Stimulated activated CD8-positive, alpha-beta memory T cell treated with anti-CD3 and anti-CD28 coated beads, Interleukin-7, amount 100 ng/mL, for 1 hour (primary cell): Measurements from ENCODE around the gene SLC38A6.
"Not testable (repeated sequence)": the region's sequence is repeated elsewhere in the genome, so short reads cannot be mapped to it uniquely, and the experiment has no call there.

Experiments
- DNase-seq, 2 donors: peaks; one replicate each; pipeline ENCODE4 v3.0.0-alpha.2; 2020; ENCODE audit warnings: low read depth in 2 of 2

SLC38A6 gene

GRCh38 chr14:61051051-61051450 lies 70.0 kb downstream of the SLC38A6 start:
- DNase-seq: no peak

GRCh38 chr14:61051621-61052020 lies 70.6 kb downstream of the SLC38A6 start:
- no peak for DNase-seq

GRCh38 chr14:61063461-61063860 lies 82.4 kb downstream of the SLC38A6 start:
- no peak for DNase-seq

- no peak for DNase-seq
These were observed 83.2 kb downstream of the SLC38A6 start for GRCh38 chr14:61064210-61064609.

- no peak for DNase-seq
These were observed 83.8 kb downstream of the SLC38A6 start for GRCh38 chr14:61064856-61065255.

- no peak for DNase-seq
These were observed 84.6 kb downstream of the SLC38A6 start for GRCh38 chr14:61065656-61066055.

- not testable (repeated sequence) for DNase-seq
These were observed 91.4 kb downstream of the SLC38A6 start for GRCh38 chr14:61072442-61072841.

- no peak for DNase-seq
These were observed 93.8 kb downstream of the SLC38A6 start for GRCh38 chr14:61074852-61075251.

- DNase-seq: no peak
These were observed 95.5 kb downstream of the SLC38A6 start for GRCh38 chr14:61076556-61076955.

- DNase-seq: no peak
These were observed 96.4 kb downstream of the SLC38A6 start for GRCh38 chr14:61077437-61077836.

- no peak for DNase-seq
These were observed 97.1 kb downstream of the SLC38A6 start for GRCh38 chr14:61077951-61078720.

- DNase-seq: no peak
These were observed 99.6 kb downstream of the SLC38A6 start for GRCh38 chr14:61080591-61081010.

- DNase-seq: no peak
These were observed 107.0 kb downstream of the SLC38A6 start for GRCh38 chr14:61088081-61088480.

- no peak for DNase-seq
These were observed 108.2 kb downstream of the SLC38A6 start for GRCh38 chr14:61089126-61089750.

GRCh38 chr14:61090432-61091216 lies 109.6 kb downstream of the SLC38A6 start:
- no peak for DNase-seq

GRCh38 chr14:61091657-61092273 lies 110.7 kb downstream of the SLC38A6 start:
- no peak for DNase-seq

- not testable (repeated sequence) for DNase-seq
These were observed 117.1 kb downstream of the SLC38A6 start for GRCh38 chr14:61098096-61098495.

- no peak for DNase-seq
These were observed 117.7 kb downstream of the SLC38A6 start for GRCh38 chr14:61098721-61099120.

GRCh38 chr14:61099216-61099835 lies 118.3 kb downstream of the SLC38A6 start:
- DNase-seq: no peak

GRCh38 chr14:61101803-61102548 lies 120.9 kb downstream of the SLC38A6 start:
- no peak for DNase-seq
